Skin epidermis (tissue), 12 donors: Measurements from ENCODE around the gene ADAT3.
"Not testable (repeated sequence)": the region's sequence is repeated elsewhere in the genome, so short reads cannot be mapped to it uniquely, and the experiment has no call there.

Experiments
- H3K27ac ChIP-seq, 21 experiments: fragments of 200-600 bp; sonication (generic) in 11 of 21; one replicate each; pipeline ENCODE4 v1.5.0; 2020; ENCODE audit warnings: mild to moderate bottlenecking in 3 of 21, inconsistent platforms in 2 of 21, moderate library complexity in 2 of 21
- H3K4me3 ChIP-seq, 7 experiments: fragments of 200-600 bp; sonication (generic) in 2 of 7; one replicate each; pipeline ENCODE4 v1.5.0; 2020; ENCODE audit warnings: inconsistent platforms in 2 of 7, mild to moderate bottlenecking in 2 of 7, moderate library complexity in 1 of 7

ADAT3 gene

DNA sequence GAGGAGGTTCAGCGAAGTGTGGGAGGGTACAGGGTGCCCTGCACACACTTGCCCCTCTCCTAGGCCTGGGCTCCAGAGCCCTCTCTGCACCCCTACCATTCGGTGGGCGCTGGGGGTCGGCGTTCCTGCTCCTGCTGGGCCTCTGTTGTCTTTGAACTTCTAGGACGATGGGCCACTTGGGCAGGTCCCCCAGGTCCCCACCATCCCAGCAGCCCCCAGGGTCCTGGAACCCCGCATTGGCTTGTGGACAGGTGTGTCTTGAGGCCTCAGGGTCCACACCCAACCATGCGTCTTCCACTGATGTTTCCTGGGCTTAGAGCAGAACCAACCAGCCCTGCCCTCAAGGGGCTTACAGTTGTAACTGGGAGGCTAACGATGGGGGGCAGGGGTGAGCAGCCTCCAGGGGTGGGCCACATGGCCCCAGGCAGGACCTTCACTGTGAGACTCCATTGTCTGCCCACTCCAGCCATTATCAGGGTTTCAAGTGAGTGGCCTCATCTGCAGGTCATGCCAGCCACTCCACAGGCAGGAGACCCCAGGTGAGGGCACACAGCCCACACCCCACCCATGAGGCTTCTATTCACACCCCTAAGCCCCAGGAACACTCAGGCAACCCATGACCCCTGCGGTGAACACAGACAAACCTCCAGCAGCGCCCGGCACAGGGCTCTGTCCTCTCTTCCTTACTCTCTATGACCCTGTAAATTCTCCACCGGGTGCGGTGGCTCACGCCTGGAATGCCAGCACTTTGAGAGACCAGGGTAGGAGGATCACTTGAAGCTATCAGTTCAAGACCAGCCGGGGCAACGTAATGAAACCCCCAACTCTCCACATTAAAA lies 39.8 kb upstream of the ADAT3 start:
- peak overlapping the region in 4 of 7 experiments; percentile 63 to 80 (median 76) for H3K4me3 ChIP-seq
- H3K27ac ChIP-seq, result peak overlapping the region in 20 of 21 experiments; percentile 80 to 99 (median 94)

- Histone ChIP-seq H3K4me3 (no peak overlapping the region), H3K27ac (no peak overlapping the region)
Observed at GRCh38 chr19:1866693-1867348, 38.4 kb upstream of the ADAT3 start.

DNA sequence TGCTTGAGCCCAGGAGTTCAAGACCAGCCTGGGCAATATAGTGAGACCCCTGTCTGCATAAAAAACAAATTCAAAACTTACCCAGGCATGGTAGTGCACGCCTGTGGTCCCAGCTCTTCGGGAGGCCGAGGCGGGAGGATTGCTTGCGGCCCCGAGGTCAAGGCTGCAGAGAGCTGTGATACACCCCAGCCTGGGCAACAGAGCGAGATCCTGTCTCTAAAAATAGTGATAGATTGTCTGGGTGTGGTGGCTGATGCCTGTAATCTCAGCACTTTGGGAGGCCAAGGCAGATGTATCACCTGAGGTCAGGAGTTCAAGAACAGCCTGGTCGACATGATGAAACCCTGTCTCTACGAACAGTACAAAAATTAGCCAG lies 37.9 kb upstream of the ADAT3 start:
- Histone ChIP-seq H3K27ac (no peak overlapping the region), H3K4me3 (no peak overlapping the region)

DNA sequence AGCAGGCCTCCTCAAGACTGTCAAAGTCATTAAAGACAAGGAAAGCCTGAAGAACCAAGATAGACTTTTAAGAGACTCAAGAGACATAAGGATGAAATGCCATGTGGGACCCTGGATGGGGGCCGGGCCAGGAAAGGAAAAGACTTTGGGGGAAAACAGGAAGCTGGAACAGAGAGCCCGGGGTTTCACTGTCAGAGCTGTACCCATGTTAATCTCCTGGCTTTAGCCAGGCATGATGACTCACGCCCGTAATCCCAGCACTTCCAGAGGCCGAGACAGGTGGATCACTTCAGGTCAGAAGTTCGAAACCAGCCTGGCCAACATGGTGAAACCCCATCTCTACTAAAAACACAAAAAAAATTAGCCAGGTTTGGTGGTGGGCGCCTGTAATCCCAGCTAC lies 36.2 kb upstream of the ADAT3 start:
- no peak overlapping the region for H3K27ac ChIP-seq

GRCh38 chr19:1871140-1871597 lies 34.0 kb upstream of the ADAT3 start:
- Histone ChIP-seq H3K4me3 (no peak overlapping the region), H3K27ac (no peak overlapping the region)

More for the DNA sequence above, 36.2 kb upstream of the ADAT3 start:
- H3K4me3 ChIP-seq, result no peak overlapping the region

DNA sequence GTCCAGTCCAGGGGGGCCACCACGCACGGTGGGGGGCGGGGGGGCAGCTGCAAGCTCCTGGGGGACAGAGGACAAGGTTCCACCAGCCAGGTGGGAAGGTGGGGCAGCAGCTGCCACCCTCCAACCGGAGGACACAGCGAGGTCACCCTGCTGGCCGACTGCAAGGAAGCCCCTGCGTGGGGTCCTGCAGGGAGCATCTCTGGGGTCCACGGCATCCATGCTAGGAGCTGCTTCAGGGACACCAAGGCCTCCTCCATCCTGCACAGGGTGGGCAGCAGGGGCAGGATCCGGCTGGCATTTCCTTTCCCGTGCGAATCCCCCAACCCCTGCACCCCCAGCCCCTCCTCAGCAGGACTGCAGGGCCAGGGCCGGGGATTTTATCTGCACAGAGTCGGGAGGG lies 33.6 kb upstream of the ADAT3 start:
- Histone ChIP-seq H3K4me3 (no peak overlapping the region), H3K27ac (no peak overlapping the region)

DNA sequence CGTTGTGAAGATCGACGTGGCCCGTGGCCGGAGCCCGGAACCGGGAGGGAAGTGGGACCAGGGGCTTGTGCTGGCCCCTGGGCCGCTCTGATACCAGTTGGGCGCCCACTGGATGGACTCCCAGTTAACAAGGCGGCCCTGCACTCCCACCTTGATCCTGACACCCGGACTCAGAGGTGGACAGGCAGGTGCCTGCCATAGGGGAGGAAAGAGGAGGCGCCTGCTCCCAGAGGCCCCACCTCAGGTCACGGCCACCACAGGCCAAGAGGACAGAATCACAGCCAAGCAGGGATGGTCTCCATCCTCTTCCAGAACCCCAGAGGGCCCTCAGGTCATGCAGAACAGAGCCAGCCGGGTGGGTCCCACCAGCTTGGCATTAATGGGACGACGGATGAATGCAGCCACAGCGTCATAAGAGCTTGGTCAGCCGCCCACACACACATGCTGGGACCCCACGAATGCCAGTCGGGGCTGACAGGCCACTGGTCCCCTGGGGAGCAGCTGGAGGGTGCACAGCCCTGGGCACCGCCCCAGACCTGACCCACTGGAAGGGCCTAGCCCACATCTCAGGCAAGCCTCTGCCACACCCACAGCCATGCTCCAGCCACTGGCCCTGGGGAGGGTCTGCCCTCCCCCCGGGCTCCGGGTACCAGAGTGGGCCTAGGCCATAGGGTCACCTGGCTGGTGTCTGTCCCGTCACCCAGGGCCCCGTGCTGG lies 32.2 kb upstream of the ADAT3 start:
- Histone ChIP-seq H3K4me3 (peak overlapping the region in 3 of 7 experiments; percentile 5 to 85 (median 21)), H3K27ac (peak overlapping the region in 14 of 21 experiments; percentile 31 to 97 (median 69))

DNA sequence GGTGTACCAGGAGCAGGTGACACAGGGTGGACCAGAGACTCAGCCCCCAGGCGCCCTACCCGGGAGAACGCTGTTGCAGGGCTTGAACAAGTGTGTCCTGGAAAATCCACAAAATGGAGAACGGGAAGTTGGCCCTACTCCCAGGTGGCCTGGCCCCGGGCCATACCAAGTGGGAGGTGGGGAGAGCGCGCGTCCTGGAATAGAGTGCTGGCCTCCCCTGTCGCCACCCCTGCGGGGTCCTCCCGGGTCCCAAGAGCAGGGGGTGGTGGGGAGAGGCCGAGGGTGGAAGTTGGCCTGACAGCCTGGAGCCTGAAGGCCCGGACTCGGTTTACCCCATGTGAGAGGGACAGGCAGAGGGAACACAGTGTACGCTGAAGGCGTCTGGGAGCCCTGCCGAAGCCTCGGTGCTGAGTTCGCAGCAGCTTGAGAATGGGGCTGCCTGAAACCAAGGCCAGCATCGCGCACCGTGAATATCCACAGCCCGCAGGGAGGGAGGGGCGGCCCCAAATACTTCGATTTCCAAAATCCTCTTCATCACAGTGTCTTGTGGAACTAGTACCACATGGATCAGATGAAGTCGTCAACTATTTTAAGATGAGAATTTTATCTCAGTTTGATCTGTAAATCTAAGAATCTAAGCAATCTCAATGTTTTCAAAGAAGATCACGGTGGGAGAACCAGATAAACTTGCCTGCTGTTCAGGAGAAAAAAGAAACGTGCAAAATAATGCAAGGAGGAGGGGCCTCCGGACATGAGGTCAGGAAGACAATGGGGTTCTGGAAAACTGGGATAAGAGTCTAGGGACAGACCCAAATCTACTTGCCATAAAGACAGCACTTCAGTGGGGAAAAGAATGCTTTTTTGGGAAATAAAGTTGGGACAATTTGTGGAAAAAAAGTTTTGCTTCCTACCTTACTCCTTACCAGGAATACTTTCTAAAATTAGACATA lies 31.4 kb upstream of the ADAT3 start:
- Histone ChIP-seq H3K4me3 (peak overlapping the region in 4 of 7 experiments; percentile 5 to 86 (median 53)), H3K27ac (peak overlapping the region in 16 of 21 experiments; percentile 46 to 99 (median 70))

- Histone ChIP-seq H3K27ac (peak overlapping the region in 18 of 21 experiments; percentile 83 to 99 (median 96)), H3K4me3 (peak overlapping the region; percentile 58 to 96 (median 86))
Observed at GRCh38 chr19:1874554-1875185, 30.5 kb upstream of the ADAT3 start.

- H3K27ac ChIP-seq, result peak overlapping the region in 20 of 21 experiments; percentile 83 to 99 (median 96)
- peak overlapping the region; percentile 58 to 96 (median 86) for H3K4me3 ChIP-seq
Observed at GRCh38 chr19:1875265-1875645, 29.9 kb upstream of the ADAT3 start.

GRCh38 chr19:1875646-1876495 lies 29.3 kb upstream of the ADAT3 start:
- Histone ChIP-seq H3K27ac (peak overlapping the region; percentile 52 to 99 (median 96)), H3K4me3 (peak overlapping the region; percentile 58 to 96 (median 86))

DNA sequence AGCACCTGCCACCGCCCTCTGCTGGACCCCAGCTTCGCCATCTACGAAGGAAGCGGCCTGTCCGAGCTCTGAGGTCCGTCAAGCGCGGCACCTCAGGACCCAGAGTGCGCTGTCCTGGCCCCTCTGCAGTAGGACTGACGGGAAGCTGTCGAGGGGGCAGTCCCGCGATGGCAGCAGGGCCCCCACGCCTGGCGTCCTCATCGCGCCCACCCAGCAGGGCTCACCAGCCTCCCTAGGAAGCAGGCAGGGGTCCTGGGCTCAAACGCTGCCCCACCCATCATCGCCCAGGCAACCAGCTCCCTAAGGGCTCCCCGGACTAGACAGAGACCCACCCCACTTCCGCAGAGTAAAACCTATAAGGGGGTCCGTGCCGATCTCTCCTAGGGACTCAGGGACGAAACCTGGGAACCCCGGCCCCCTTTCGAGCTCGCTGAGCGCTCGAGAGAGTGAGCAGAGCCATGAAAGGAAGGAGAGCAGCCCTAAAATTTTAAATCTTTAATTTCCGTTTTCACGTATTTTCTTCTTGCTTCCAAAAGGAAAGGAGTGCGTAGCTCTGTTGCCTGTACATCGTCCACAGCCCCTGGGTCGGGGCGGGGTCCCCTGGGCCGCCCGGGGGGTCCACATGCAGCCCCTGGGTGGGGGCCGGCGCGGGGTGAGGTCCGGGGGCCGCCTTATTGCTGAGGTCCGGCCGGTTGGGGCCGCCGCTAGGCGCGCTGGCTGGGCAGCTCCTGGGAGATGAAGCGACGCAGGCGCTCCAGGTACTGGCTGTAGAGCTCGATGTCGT lies 28.5 kb upstream of the ADAT3 start:
- Histone ChIP-seq H3K27ac (peak overlapping the region in 20 of 21 experiments; percentile 56 to 99 (median 96)), H3K4me3 (peak overlapping the region; percentile 58 to 96 (median 86))

- H3K27ac ChIP-seq, result peak overlapping the region in 3 of 21 experiments; percentile 90 to 97 (median 96)
- H3K4me3 ChIP-seq, result peak overlapping the region in 2 of 7 experiments; percentile 58 to 95
Observed at GRCh38 chr19:1877280-1877660, 27.9 kb upstream of the ADAT3 start.

DNA sequence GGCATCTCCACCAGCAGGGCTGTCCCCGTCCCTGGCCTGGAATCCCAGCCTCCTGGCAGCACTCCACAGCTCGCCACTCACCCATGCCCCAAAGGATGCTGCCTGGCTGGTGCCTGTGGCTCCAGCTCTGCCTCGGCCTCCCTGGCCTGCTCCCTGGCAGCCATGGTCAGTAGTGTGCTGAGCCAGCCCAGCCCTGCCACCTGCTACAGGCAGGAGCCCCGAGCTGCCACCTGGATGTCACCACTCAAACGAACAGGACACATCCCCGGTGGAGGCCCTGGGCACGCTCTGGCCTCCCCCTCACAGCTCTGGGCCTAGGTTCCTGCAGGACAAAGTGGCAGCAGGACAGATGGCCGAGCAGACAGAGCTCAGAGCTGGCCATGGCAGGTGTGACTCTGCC lies 26.6 kb upstream of the ADAT3 start:
- not testable (repeated sequence) for H3K27ac ChIP-seq

GRCh38 chr19:1879982-1880381 lies 25.2 kb upstream of the ADAT3 start:
- H3K27ac ChIP-seq, result peak overlapping the region in 1 of 21 experiments; percentile 53
- H3K4me3 ChIP-seq, result not testable (repeated sequence)

More for the DNA sequence above, 26.6 kb upstream of the ADAT3 start:
- H3K4me3 ChIP-seq, result not testable (repeated sequence)

GRCh38 chr19:1880611-1881392 lies 24.4 kb upstream of the ADAT3 start:
- peak overlapping the region in 16 of 21 experiments; percentile 3 to 98 (median 75) for H3K27ac ChIP-seq

More at GRCh38 chr19:1880611-1881392, 24.4 kb upstream of the ADAT3 start:
- H3K4me3 ChIP-seq, result peak overlapping the region in 3 of 7 experiments; percentile 13 to 93 (median 60)
